MM.1S (cell line): ENCODE results near the gene CTNNA2.

Experiments
- CTCF ChIP-seq: fragments of 300-600 bp; sonication (generic); IDR thresholded peaks from 2 replicates; pipeline ENCODE4 v1.5.1; 2016; ENCODE audit warnings: antibody characterized with exemption, low read length, mixed read lengths
- EZH2 ChIP-seq: fragments of 300-600 bp; sonication (generic); optimal IDR thresholded peaks from 2 replicates; pipeline ENCODE3; 2017; ENCODE audit warnings: low read depth, mild to moderate bottlenecking, antibody characterized with exemption, low read length, mixed read lengths

GRCh38 chr2:79860228-79861058 is 347.6 kb downstream of the CTNNA2 start:
- TF ChIP-seq CTCF (peak; percentile 55), EZH2 (no peak)
